ENCODE results near the gene MEGF8.
A peak's percentile ranks its signal among the peaks of the same experiment; 100 is the strongest.

Gene MEGF8

DNA sequence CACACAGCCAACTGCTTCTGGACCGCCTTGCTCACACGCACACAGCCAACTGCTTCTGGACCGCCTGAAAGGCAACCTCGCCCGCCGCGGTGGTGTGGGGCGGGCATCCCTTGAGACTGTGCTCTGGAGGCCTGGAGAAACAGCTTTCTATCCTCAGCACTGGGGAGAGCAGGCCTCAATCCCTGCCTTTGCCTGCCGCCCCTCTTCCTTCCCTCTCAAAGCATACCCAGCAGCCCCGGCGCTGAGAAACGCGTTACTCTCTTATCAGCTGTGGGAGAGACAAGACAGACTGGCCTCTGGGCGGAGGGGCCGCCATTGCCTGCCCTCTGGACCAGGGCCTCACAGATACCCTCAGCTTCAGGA lies 98.9 kb downstream of the MEGF8 start:
- no peak overlapping the region for H3K23ac ChIP-seq (ENCODE audit: low read length in 2 of 2)

DNA sequence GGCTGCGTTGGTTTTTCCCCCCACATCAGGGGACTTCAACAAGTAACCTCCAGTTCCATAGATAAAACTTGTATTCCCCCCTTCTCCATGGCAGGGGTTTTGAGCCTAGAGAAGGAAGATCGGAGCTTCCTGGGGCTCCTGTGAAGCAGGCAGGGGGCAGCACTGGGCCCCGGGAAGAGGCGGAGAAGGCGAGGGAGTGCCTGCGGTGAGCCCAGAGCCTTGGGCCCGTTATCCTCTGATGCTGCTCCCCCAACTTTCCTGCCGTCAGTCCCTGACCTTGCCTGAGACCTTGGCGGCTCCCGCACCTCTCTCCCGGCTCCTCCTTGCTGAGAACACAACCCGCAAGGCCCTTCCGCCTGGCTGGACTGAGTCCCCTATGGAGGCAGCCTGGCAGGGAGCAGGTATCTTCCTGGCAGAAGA lies 99.3 kb downstream of the MEGF8 start:
- Histone ChIP-seq H3K36me3 (ENCODE audit: control insufficient read depth in 1 of 2, insufficient read depth in 2 of 2, low read depth in 1 of 2, low read length in 2 of 2) (no peaks in the 10 kb centered on the region), H3K4me3 (ENCODE audit: insufficient read depth in 1 of 2, low read depth in 1 of 2, low read length in 2 of 2) (no peak overlapping the region), H4K91ac (ENCODE audit: low read length) (no peak overlapping the region), H3K79me1 (replicated peaks; ENCODE audit: low read length, poor library complexity, severe bottlenecking) (peaks cover 2% of the 10 kb centered on the region), H2AFZ (ENCODE audit: low read depth, low read length) (no peak overlapping the region), H3K9me3 (ENCODE audit: control insufficient read depth, low read length) (no peaks in the 10 kb centered on the region), H2BK5ac (ENCODE audit: low read depth, low read length, poor library complexity, severe bottlenecking) (no peak overlapping the region), H3K4ac (ENCODE audit: low read depth in 1 of 2, low read length in 2 of 2) (no peak overlapping the region), H2BK120ac (ENCODE audit: low read depth, low read length) (no peak overlapping the region), H4K8ac (ENCODE audit: low read length) (no peak overlapping the region), H3K27me3 (ENCODE audit: control insufficient read depth in 1 of 2, insufficient read depth in 1 of 2, low read length in 2 of 2) (peaks cover 14 to 17% of the 10 kb centered on the region in 2 experiments), H2BK15ac (ENCODE audit: low read depth, poor library complexity, severe bottlenecking) (no peak overlapping the region), H3K23ac (ENCODE audit: low read length in 2 of 2) (no peak overlapping the region), H2AK5ac (ENCODE audit: low read length, severe bottlenecking) (no peak overlapping the region), H3K27ac (ENCODE audit: low read length, poor library complexity, severe bottlenecking) (no peak overlapping the region), H3K4me2 (ENCODE audit: low read length, poor library complexity, severe bottlenecking) (no peak overlapping the region), H3K18ac (ENCODE audit: low read depth in 1 of 2, low read length in 2 of 2) (no peak overlapping the region), H2BK12ac (ENCODE audit: low read length in 2 of 2) (no peak overlapping the region), H3K14ac (ENCODE audit: low read length in 2 of 2) (no peak overlapping the region), H3K9ac (ENCODE audit: low read length) (no peak overlapping the region), H3K4me1 (ENCODE audit: control insufficient read depth, insufficient read depth, low read depth, low read length) (peaks cover 17% of the 10 kb centered on the region)
- DNase-seq = no peak
- WGBS = 57% methylated on average over 13 of the region's 13 CpGs

More for the DNA sequence above, 98.9 kb downstream of the MEGF8 start:
- Histone ChIP-seq H3K79me1 (replicated peaks; ENCODE audit: low read length, poor library complexity, severe bottlenecking) (peaks cover 2% of the 10 kb centered on the region), H3K9ac (ENCODE audit: low read length) (no peak overlapping the region), H2BK15ac (ENCODE audit: low read depth, poor library complexity, severe bottlenecking) (no peak overlapping the region), H3K36me3 (ENCODE audit: control insufficient read depth in 1 of 2, insufficient read depth in 2 of 2, low read depth in 1 of 2, low read length in 2 of 2) (no peaks in the 10 kb centered on the region), H3K27me3 (ENCODE audit: control insufficient read depth in 1 of 2, insufficient read depth in 1 of 2, low read length in 2 of 2) (peaks cover 14 to 17% of the 10 kb centered on the region in 2 experiments), H2BK120ac (ENCODE audit: low read depth, low read length) (no peak overlapping the region), H3K4me1 (ENCODE audit: control insufficient read depth, insufficient read depth, low read depth, low read length) (peaks cover 17% of the 10 kb centered on the region), H3K9me3 (ENCODE audit: control insufficient read depth, low read length) (no peaks in the 10 kb centered on the region), H2BK12ac (ENCODE audit: low read length in 2 of 2) (no peak overlapping the region), H3K18ac (ENCODE audit: low read depth in 1 of 2, low read length in 2 of 2) (no peak overlapping the region), H2AFZ (ENCODE audit: low read depth, low read length) (peak overlapping the region; percentile 20), H2BK5ac (ENCODE audit: low read depth, low read length, poor library complexity, severe bottlenecking) (no peak overlapping the region), H2AK5ac (ENCODE audit: low read length, severe bottlenecking) (no peak overlapping the region), H4K91ac (ENCODE audit: low read length) (no peak overlapping the region), H3K14ac (ENCODE audit: low read length in 2 of 2) (no peak overlapping the region), H3K4me2 (ENCODE audit: low read length, poor library complexity, severe bottlenecking) (no peak overlapping the region), H3K4me3 (ENCODE audit: insufficient read depth in 1 of 2, low read depth in 1 of 2, low read length in 2 of 2) (peak overlapping the region in 1 of 2 experiments; percentile 82), H4K8ac (ENCODE audit: low read length) (peak overlapping the region; percentile 85), H3K4ac (ENCODE audit: low read depth in 1 of 2, low read length in 2 of 2) (no peak overlapping the region), H3K27ac (ENCODE audit: low read length, poor library complexity, severe bottlenecking) (no peak overlapping the region)
- WGBS = 89% methylated on average over 15 of the region's 15 CpGs
- DNase-seq = no peak

- Histone ChIP-seq H3K4me3 (ENCODE audit: insufficient read depth in 1 of 2, low read depth in 1 of 2, low read length in 2 of 2) (no peak overlapping the region), H2BK120ac (ENCODE audit: low read depth, low read length) (no peak overlapping the region), H3K4me2 (ENCODE audit: low read length, poor library complexity, severe bottlenecking) (no peak overlapping the region), H4K8ac (ENCODE audit: low read length) (no peak overlapping the region), H3K18ac (ENCODE audit: low read depth in 1 of 2, low read length in 2 of 2) (no peak overlapping the region), H2BK12ac (ENCODE audit: low read length in 2 of 2) (peak overlapping the region in 1 of 2 experiments; percentile 18), H4K91ac (ENCODE audit: low read length) (no peak overlapping the region), H2AFZ (ENCODE audit: low read depth, low read length) (no peak overlapping the region), H3K36me3 (ENCODE audit: control insufficient read depth in 1 of 2, insufficient read depth in 2 of 2, low read depth in 1 of 2, low read length in 2 of 2) (no peaks in the 10 kb centered on the region), H3K23ac (ENCODE audit: low read length in 2 of 2) (no peak overlapping the region), H3K9ac (ENCODE audit: low read length) (no peak overlapping the region), H2BK5ac (ENCODE audit: low read depth, low read length, poor library complexity, severe bottlenecking) (no peak overlapping the region), H3K14ac (ENCODE audit: low read length in 2 of 2) (no peak overlapping the region), H3K4ac (ENCODE audit: low read depth in 1 of 2, low read length in 2 of 2) (no peak overlapping the region), H2AK5ac (ENCODE audit: low read length, severe bottlenecking) (no peak overlapping the region), H3K27me3 (ENCODE audit: control insufficient read depth in 1 of 2, insufficient read depth in 1 of 2, low read length in 2 of 2) (peaks cover 14 to 17% of the 10 kb centered on the region in 2 experiments), H3K4me1 (ENCODE audit: control insufficient read depth, insufficient read depth, low read depth, low read length) (peaks cover 15% of the 10 kb centered on the region), H2BK15ac (ENCODE audit: low read depth, poor library complexity, severe bottlenecking) (no peak overlapping the region), H3K79me1 (replicated peaks; ENCODE audit: low read length, poor library complexity, severe bottlenecking) (no peaks in the 10 kb centered on the region), H3K27ac (ENCODE audit: low read length, poor library complexity, severe bottlenecking) (no peak overlapping the region), H3K9me3 (ENCODE audit: control insufficient read depth, low read length) (no peaks in the 10 kb centered on the region)
- WGBS = 100% methylated on average over 3 of the region's 3 CpGs
- no peak for DNase-seq
Measured at GRCh38 chr19:42426643-42427042, 101.2 kb downstream of the MEGF8 start.

- Histone ChIP-seq H3K4me1 (ENCODE audit: control insufficient read depth, insufficient read depth, low read depth, low read length) (peaks cover 15% of the 10 kb centered on the region), H2BK15ac (ENCODE audit: low read depth, poor library complexity, severe bottlenecking) (no peak within 1 kb of the TSS), H3K4me3 (ENCODE audit: insufficient read depth in 1 of 2, low read depth in 1 of 2, low read length in 2 of 2) (no peak within 1 kb of the TSS), H4K91ac (ENCODE audit: low read length) (no peak within 1 kb of the TSS), H3K4me2 (ENCODE audit: low read length, poor library complexity, severe bottlenecking) (no peak within 1 kb of the TSS), H2AFZ (ENCODE audit: low read depth, low read length) (no peak within 1 kb of the TSS), H2BK12ac (ENCODE audit: low read length in 2 of 2) (peak within 1 kb of the TSS in 1 of 2 experiments; percentile 18), H2BK120ac (ENCODE audit: low read depth, low read length) (no peak within 1 kb of the TSS), H4K8ac (ENCODE audit: low read length) (no peak within 1 kb of the TSS), H3K18ac (ENCODE audit: low read depth in 1 of 2, low read length in 2 of 2) (no peak within 1 kb of the TSS), H3K9ac (ENCODE audit: low read length) (no peak within 1 kb of the TSS), H3K4ac (ENCODE audit: low read depth in 1 of 2, low read length in 2 of 2) (no peak within 1 kb of the TSS), H3K79me1 (replicated peaks; ENCODE audit: low read length, poor library complexity, severe bottlenecking) (no peaks in the 10 kb centered on the region), H3K36me3 (ENCODE audit: control insufficient read depth in 1 of 2, insufficient read depth in 2 of 2, low read depth in 1 of 2, low read length in 2 of 2) (no peaks in the 10 kb centered on the region), H3K27ac (ENCODE audit: low read length, poor library complexity, severe bottlenecking) (no peak within 1 kb of the TSS), H2AK5ac (ENCODE audit: low read length, severe bottlenecking) (no peak within 1 kb of the TSS), H3K9me3 (ENCODE audit: control insufficient read depth, low read length) (no peaks in the 10 kb centered on the region), H3K23ac (ENCODE audit: low read length in 2 of 2) (no peak within 1 kb of the TSS), H3K14ac (ENCODE audit: low read length in 2 of 2) (no peak within 1 kb of the TSS), H2BK5ac (ENCODE audit: low read depth, low read length, poor library complexity, severe bottlenecking) (no peak within 1 kb of the TSS), H3K27me3 (ENCODE audit: control insufficient read depth in 1 of 2, insufficient read depth in 1 of 2, low read length in 2 of 2) (peaks cover 14 to 17% of the 10 kb centered on the region in 2 experiments)
- peak; percentile 71 for DNase-seq
- 42% methylated on average over 2 of the region's 4 CpGs for WGBS
Measured at GRCh38 chr19:42427313-42427712, 101.9 kb downstream of the MEGF8 start, which contains the start of gene LIPE. TSS of gene LIPE (minus strand) at chr19:42427388. CDS start at chr19:42427149, 239 bp downstream.
